ENCODE results near the gene TSPAN1. TPM values are rescaled to one million over a fixed set of nuclear protein-coding genes. Genes with fewer than 3 reads are reported as not detected.

The TSPAN1 gene
- total RNA-seq, 4 donors from 2014 or later, result 0.83 to 1.6 (median 1.5) TPM

DNA sequence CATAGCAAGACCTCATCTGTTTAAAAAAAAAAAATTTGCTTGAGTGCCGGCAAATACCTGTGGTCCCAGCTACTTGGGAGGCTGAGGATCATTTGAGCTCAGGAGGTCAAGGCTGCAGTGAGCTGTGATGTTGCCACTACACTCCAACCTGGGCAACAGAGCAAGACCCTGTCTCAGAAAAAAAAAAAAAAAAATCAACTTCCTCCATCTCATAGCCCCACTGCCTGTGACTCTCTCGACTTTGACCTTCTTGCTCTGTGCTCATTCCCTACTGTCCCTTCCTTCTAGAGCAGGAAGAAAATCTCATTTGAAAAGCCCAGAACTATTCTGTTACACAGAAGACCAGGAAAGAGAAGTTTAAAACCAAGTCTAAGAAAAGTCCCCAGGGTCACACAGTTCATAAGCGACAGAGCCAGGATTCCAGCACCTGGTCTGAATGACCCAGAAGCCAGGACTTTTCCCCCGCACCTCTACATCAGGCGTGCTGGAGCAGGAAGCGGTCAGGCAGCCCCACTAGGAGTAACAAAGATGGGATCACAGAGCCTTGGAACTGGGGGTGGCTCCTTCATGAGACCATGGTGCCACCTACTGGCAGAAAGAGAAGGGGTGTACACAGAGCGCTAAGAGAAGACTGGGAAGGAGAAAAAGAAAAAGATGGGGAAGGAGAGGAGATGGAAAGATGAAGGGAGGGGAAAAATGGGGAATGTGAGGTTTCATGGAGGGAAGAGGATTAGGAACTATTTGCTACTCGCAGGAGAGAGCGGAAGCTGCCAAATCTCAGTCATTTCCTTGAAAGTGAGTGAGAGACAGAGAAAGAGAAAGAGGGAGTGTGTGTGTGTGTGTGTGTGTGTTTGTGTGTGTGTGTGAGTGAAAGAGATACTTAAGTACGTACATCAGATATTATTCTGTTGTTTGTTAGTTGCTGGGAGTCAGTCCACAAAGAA, 4.5 kb downstream of the TSPAN1 start:
- Histone ChIP-seq H3K4me1 (peaks cover 34 to 46% (median 44%) of the 10 kb centered on the region in 4 donors), H3K27me3 (no peaks in the 10 kb centered on the region), H3K27ac (replicated peaks in 1 of 4) (peak overlapping the region in 2 of 4 donors; percentile 5 to 42), H3K4me3 (no peak overlapping the region), H3K36me3 (no peaks in the 10 kb centered on the region), H3K9me3 (no peaks in the 10 kb centered on the region)
- TF ChIP-seq, protein P1, sequence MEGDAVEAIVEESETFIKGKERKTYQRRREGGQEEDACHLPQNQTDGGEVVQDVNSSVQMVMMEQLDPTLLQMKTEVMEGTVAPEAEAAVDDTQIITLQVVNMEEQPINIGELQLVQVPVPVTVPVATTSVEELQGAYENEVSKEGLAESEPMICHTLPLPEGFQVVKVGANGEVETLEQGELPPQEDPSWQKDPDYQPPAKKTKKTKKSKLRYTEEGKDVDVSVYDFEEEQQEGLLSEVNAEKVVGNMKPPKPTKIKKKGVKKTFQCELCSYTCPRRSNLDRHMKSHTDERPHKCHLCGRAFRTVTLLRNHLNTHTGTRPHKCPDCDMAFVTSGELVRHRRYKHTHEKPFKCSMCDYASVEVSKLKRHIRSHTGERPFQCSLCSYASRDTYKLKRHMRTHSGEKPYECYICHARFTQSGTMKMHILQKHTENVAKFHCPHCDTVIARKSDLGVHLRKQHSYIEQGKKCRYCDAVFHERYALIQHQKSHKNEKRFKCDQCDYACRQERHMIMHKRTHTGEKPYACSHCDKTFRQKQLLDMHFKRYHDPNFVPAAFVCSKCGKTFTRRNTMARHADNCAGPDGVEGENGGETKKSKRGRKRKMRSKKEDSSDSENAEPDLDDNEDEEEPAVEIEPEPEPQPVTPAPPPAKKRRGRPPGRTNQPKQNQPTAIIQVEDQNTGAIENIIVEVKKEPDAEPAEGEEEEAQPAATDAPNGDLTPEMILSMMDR (IDR thresholded peaks at IDR 0.05), result peak; percentile 85 to 98 (median 95)
- TF ChIP-seq POLR2AphosphoS5 (IDR thresholded peaks at IDR 0.05) (peak; percentile 26 to 64), POLR2A (IDR thresholded peaks at IDR 0.05; ENCODE audit: low read depth) (no peak), EP300 (IDR thresholded peaks at IDR 0.05) (no peak)
- DNase-seq (ENCODE audit: extremely low spot score), result peak; percentile 94
- intact Hi-C loops (cut with DNase I), result loop anchor here (1.0 to 10.0 kb wide), 4 partner anchors 43 to 305 kb away; partner anchors contain the start of gene PIK3R3
- WGBS, result 11% methylated on average over 10 of the region's 10 CpGs

DNA sequence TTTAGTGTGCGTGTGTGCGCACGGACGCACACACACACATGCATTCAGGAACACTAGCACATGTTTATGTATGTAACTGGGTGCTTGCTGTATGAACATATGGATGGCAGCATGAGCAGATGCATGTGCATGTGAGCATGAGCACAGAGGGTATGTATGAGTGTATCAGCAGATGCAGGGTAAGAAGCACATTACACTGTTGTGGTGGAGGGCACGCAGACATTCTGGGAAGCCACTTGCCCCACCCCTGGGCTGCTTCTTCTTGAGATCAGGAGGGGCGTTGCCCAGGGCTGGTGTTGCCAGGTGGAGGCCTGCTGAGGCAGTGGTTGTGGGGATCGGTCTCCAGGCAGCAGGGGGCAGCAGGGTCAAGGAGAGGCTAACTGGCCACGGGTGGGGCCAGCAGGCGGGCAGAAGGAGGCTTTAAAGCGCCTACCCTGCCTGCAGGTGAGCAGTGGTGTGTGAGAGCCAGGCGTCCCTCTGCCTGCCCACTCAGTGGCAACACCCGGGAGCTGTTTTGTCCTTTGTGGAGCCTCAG, 5.3 kb downstream of the TSPAN1 start:
- TF ChIP-seq POLR2AphosphoS5 (IDR thresholded peaks at IDR 0.05) (no peak), EP300 (IDR thresholded peaks at IDR 0.05) (no peak), POLR2A (IDR thresholded peaks at IDR 0.05; ENCODE audit: low read depth) (no peak)
- TF ChIP-seq, protein P1 (IDR thresholded peaks at IDR 0.05), result no peak
- DNase-seq (ENCODE audit: extremely low spot score), result no peak
- 67% methylated on average over 6 of the region's 12 CpGs for WGBS
- Histone ChIP-seq H3K27ac (replicated peaks in 1 of 4) (peak overlapping the region in 1 of 4 donors; percentile 8), H3K27me3 (no peaks in the 10 kb centered on the region), H3K36me3 (no peaks in the 10 kb centered on the region), H3K4me1 (peaks cover 26 to 39% (median 37%) of the 10 kb centered on the region in 4 donors), H3K9me3 (no peaks in the 10 kb centered on the region), H3K4me3 (no peak overlapping the region)
- intact Hi-C loops (cut with DNase I), result loop anchor here (1.0 to 10.0 kb wide), 3 partner anchors 42 to 305 kb away; no protein-coding TSS in a partner anchor

DNA sequence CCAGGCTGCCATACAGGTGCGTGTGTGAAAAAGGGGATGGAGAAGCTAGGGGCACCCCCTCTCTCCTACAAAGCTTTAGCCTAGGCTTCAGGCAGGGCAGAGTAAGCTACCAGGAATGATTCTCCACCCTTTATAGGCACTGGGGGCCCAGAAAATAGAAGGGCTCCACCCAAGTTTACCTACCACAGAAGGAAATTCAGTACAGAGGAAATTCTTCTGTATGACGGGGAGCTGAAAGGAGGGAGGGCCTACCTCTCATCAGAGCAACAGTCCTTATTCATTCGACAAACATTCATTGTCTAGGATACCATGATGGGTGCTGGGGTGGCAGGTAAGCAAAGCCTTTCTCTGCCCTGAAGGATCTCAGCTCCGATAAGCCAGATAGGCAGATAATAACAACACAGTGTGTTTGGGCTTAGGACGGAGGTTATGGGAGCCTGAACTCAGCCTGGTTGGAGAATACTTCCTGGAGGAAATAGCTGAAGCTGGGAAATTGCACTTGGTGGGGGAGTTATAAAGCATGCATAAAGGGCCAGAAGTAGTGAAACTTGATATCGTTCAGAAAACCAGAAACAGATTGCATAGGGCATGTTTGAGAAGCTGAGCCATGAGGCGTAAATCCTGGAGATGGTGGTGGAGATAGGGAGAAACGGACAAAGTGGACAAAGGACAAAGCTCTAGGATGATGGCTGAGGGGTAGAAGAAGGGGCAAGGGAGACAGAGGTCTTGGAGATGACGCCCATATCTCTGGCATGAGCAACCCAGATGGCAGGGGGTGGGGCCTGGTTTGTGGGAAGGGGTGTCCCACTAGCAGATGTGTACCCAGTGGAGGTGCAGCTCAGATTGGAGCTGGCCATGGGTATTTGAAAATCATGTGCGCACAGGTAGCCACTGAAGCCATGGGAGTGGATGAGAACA, 6.7 kb downstream of the TSPAN1 start:
- H3K9me3 ChIP-seq, result no peaks in the 10 kb centered on the region
- H3K4me1 ChIP-seq, result peaks cover 21 to 34% (median 33%) of the 10 kb centered on the region in 4 donors
- no peaks in the 10 kb centered on the region for H3K36me3 ChIP-seq
- no peak overlapping the region for H3K4me3 ChIP-seq
- no peak for DNase-seq (ENCODE audit: extremely low spot score)
- peak overlapping the region in 1 of 4 donors; percentile 8 for H3K27ac ChIP-seq (replicated peaks in 1 of 4)
- intact Hi-C loops (cut with DNase I), result loop anchor here (5.0 to 10.0 kb wide), 2 partner anchors 41 to 307 kb away; no protein-coding TSS in a partner anchor
- H3K27me3 ChIP-seq, result no peaks in the 10 kb centered on the region
- 75% methylated on average over 10 of the region's 10 CpGs for WGBS
- TF ChIP-seq POLR2A (IDR thresholded peaks at IDR 0.05; ENCODE audit: low read depth), result no peak
- TF ChIP-seq, protein P1 (IDR thresholded peaks at IDR 0.05), result no peak

DNA sequence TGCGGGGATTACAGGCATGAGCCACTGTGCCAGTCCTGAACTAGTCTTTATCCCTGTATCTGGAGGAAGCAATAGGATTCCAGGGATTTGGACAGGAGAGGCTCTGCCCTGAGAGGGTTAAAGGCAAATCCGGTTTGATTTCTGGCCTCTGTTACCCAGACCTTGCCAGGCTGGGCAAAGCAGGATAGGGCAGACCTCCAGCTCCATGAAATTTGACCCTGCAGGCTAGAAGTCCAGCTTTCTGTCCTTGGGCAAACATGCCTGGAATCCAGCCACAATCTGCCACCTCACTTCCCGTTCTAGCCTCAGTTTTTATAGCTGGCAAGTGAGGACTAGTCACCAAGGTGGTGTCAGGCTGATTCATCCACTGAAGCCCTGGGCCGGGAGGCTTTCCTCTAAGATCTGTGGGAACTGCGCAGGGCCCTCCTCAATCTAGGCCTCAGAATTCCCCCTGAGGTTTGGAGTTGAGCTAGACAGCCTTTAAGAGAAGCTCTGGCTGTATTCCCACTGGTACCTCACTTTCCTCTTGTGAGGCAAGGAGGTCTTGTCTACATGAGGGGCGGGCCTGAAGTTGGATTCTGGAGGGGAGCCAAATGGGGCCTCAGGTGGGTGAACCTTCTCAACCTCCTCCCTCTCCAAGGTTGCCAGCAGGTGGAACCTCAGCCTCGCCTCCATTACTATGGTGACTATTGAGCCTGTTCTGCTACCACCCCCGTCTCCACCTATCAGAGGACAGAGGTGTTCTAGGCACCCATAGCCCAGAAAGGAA, 8.4 kb downstream of the TSPAN1 start:
- no peaks in the 10 kb centered on the region for H3K27me3 ChIP-seq
- intact Hi-C loops (cut with DNase I), result loop anchor here (5.0 to 10.0 kb wide), 2 partner anchors 39 to 308 kb away; no protein-coding TSS in a partner anchor
- no peak for DNase-seq (ENCODE audit: extremely low spot score)
- 73% methylated on average over 5 of the region's 8 CpGs for WGBS
- peaks cover 25 to 34% (median 33%) of the 10 kb centered on the region in 4 donors for H3K4me1 ChIP-seq
- no peaks in the 10 kb centered on the region for H3K9me3 ChIP-seq
- H3K27ac ChIP-seq (replicated peaks in 1 of 4), result peak overlapping the region; percentile 63 to 74 (median 70)
- peaks cover 0 to 14% (median 7%) of the 10 kb centered on the region in 4 donors for H3K36me3 ChIP-seq
- TF ChIP-seq POLR2A (IDR thresholded peaks at IDR 0.05; ENCODE audit: low read depth), result no peak
- TF ChIP-seq POLR2AphosphoS5 (IDR thresholded peaks at IDR 0.05), result peak; percentile 39 to 51
- no peak overlapping the region for H3K4me3 ChIP-seq
